GM12864 (cell line): ENCODE data around the gene SBK2.

Source experiments
- DNase-seq: peaks from one replicate; pipeline ENCODE4 v3.0.0-alpha.2; 2011; ENCODE audit warnings: low read depth
- H3K4me3 ChIP-seq: 2 replicates; pipeline ENCODE4 v1.5.1; 2011; ENCODE audit warnings: mild to moderate bottlenecking, low read depth, low read length, control low read depth
- CTCF ChIP-seq: IDR thresholded peaks from 2 replicates; pipeline ENCODE4 v1.5.1; 2011; ENCODE audit warnings: low read depth, mild to moderate bottlenecking, moderate library complexity, low read length, control low read depth, inconsistent platforms; ENCODE audit errors: missing control alignments

SBK2 gene

GRCh38 chr19:55540619-55541018, 3.7 kb upstream of the SBK2 start:
- no peak for DNase-seq
- no peak for TF ChIP-seq CTCF
- H3K4me3 ChIP-seq: no peak overlapping the region

- DNase-seq: no peak
- no peak overlapping the region for H3K4me3 ChIP-seq
Measured at GRCh38 chr19:55539090-55539984, 2.4 kb upstream of the SBK2 start.

GRCh38 chr19:55538132-55538531, 1.2 kb upstream of the SBK2 start:
- DNase-seq: no peak
- H3K4me3 ChIP-seq: no peak overlapping the region
- no peak for TF ChIP-seq CTCF

More at GRCh38 chr19:55539090-55539984, 2.4 kb upstream of the SBK2 start:
- no peak for TF ChIP-seq CTCF

- H3K4me3 ChIP-seq: no peak overlapping the region
- no peak for TF ChIP-seq CTCF
- DNase-seq: no peak
Measured at GRCh38 chr19:55537741-55538111, 793 bp upstream of the SBK2 start.

- no peak overlapping the region for H3K4me3 ChIP-seq
- TF ChIP-seq CTCF: no peak
- no peak for DNase-seq
Measured at GRCh38 chr19:55536366-55536765, 567 bp downstream of the SBK2 start.

GRCh38 chr19:55535965-55536350, 975 bp downstream of the SBK2 start:
- no peak for TF ChIP-seq CTCF
- no peak for DNase-seq
- H3K4me3 ChIP-seq: no peak overlapping the region
